ENCODE measurements around the gene ZNF385A. TPM values are rescaled to one million over a fixed set of nuclear protein-coding genes. Genes with fewer than 3 reads are reported as not detected.
"Not testable (repeated sequence)": the region's sequence is repeated elsewhere in the genome, so short reads cannot be mapped to it uniquely, and the experiment has no call there.

ZNF385A gene
- total RNA-seq, 1 donor from 2014 or later, result 24.4 TPM

GRCh38 chr12:54356951-54357356 is 27.6 kb downstream of the ZNF385A start:
- Mint-ChIP-seq H3K36me3 (ENCODE audit: low read depth, unreplicated experiment) (no peaks in the 10 kb centered on the region), H3K27me3 (ENCODE audit: low read depth, unreplicated experiment) (no peaks in the 10 kb centered on the region), H3K27ac (ENCODE audit: unreplicated experiment) (no peak overlapping the region), H3K4me3 (ENCODE audit: unreplicated experiment) (no peak overlapping the region), H3K4me1 (ENCODE audit: low read depth, unreplicated experiment) (peaks cover 38% of the 10 kb centered on the region), H3K9me3 (ENCODE audit: unreplicated experiment) (no peaks in the 10 kb centered on the region)
- no peaks in the 10 kb centered on the region for H4K20me1 ChIP-seq (ENCODE audit: insufficient read depth, low read length)
- H3K9ac ChIP-seq (ENCODE audit: low read length), result no peak overlapping the region
- H3K79me2 ChIP-seq (ENCODE audit: insufficient read depth, low read length), result no peaks in the 10 kb centered on the region
- TF ChIP-seq, protein P1, sequence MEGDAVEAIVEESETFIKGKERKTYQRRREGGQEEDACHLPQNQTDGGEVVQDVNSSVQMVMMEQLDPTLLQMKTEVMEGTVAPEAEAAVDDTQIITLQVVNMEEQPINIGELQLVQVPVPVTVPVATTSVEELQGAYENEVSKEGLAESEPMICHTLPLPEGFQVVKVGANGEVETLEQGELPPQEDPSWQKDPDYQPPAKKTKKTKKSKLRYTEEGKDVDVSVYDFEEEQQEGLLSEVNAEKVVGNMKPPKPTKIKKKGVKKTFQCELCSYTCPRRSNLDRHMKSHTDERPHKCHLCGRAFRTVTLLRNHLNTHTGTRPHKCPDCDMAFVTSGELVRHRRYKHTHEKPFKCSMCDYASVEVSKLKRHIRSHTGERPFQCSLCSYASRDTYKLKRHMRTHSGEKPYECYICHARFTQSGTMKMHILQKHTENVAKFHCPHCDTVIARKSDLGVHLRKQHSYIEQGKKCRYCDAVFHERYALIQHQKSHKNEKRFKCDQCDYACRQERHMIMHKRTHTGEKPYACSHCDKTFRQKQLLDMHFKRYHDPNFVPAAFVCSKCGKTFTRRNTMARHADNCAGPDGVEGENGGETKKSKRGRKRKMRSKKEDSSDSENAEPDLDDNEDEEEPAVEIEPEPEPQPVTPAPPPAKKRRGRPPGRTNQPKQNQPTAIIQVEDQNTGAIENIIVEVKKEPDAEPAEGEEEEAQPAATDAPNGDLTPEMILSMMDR (IDR thresholded peaks at IDR 0.05; ENCODE audit: insufficient read depth, low read depth, low read length), result no peak
- TF ChIP-seq EZH2 (IDR thresholded peaks at IDR 0.05; ENCODE audit: insufficient read depth, low read length), result no peak
- H3K4me3 ChIP-seq (ENCODE audit: insufficient read depth, low read depth, low read length), result no peak overlapping the region
- FAIRE-seq, result no peak
- peak overlapping the region; percentile 100 for H3K4me2 ChIP-seq (ENCODE audit: low read length)
- H2AFZ ChIP-seq (ENCODE audit: low read depth, low read length), result no peak overlapping the region
- no peak overlapping the region for H3K27ac ChIP-seq (ENCODE audit: low read depth, low read length)
- peaks cover 48% of the 10 kb centered on the region for H3K4me1 ChIP-seq (ENCODE audit: insufficient read depth, low read length)
- H3K27me3 ChIP-seq (ENCODE audit: insufficient read depth, low read length), result no peaks in the 10 kb centered on the region
- no peak for DNase-seq (ENCODE audit: low read depth)
- H3K36me3 ChIP-seq (ENCODE audit: insufficient read depth, low read length), result no peaks in the 10 kb centered on the region
- no peaks in the 10 kb centered on the region for H3K9me3 ChIP-seq (ENCODE audit: insufficient read depth, low read depth, low read length)

- Mint-ChIP-seq H3K27ac (ENCODE audit: unreplicated experiment) (no peak overlapping the region), H3K4me1 (ENCODE audit: low read depth, unreplicated experiment) (peaks cover 45% of the 10 kb centered on the region), H3K4me3 (ENCODE audit: unreplicated experiment) (no peak overlapping the region), H3K36me3 (ENCODE audit: low read depth, unreplicated experiment) (no peaks in the 10 kb centered on the region), H3K27me3 (ENCODE audit: low read depth, unreplicated experiment) (no peaks in the 10 kb centered on the region), H3K9me3 (ENCODE audit: unreplicated experiment) (no peaks in the 10 kb centered on the region)
- no peaks in the 10 kb centered on the region for H3K9me3 ChIP-seq (ENCODE audit: insufficient read depth, low read depth, low read length)
- FAIRE-seq (no peak), DNase-seq (ENCODE audit: low read depth) (no peak)
- peaks cover 56% of the 10 kb centered on the region for H3K4me1 ChIP-seq (ENCODE audit: insufficient read depth, low read length)
- no peaks in the 10 kb centered on the region for H3K27me3 ChIP-seq (ENCODE audit: insufficient read depth, low read length)
- no peak overlapping the region for H3K4me2 ChIP-seq (ENCODE audit: low read length)
- no peak overlapping the region for H3K9ac ChIP-seq (ENCODE audit: low read length)
- no peak overlapping the region for H3K4me3 ChIP-seq (ENCODE audit: insufficient read depth, low read depth, low read length)
- TF ChIP-seq, protein P1 (IDR thresholded peaks at IDR 0.05; ENCODE audit: insufficient read depth, low read depth, low read length), result no peak
- no peak for TF ChIP-seq EZH2 (IDR thresholded peaks at IDR 0.05; ENCODE audit: insufficient read depth, low read length)
- H3K27ac ChIP-seq (ENCODE audit: low read depth, low read length), result no peak overlapping the region
- H3K36me3 ChIP-seq (ENCODE audit: insufficient read depth, low read length), result no peaks in the 10 kb centered on the region
- H4K20me1 ChIP-seq (ENCODE audit: insufficient read depth, low read length), result no peaks in the 10 kb centered on the region
- H2AFZ ChIP-seq (ENCODE audit: low read depth, low read length), result no peak overlapping the region
- no peaks in the 10 kb centered on the region for H3K79me2 ChIP-seq (ENCODE audit: insufficient read depth, low read length)
Measured at GRCh38 chr12:54356228-54356627, 28.3 kb downstream of the ZNF385A start.

- no peak overlapping the region for H3K4me2 ChIP-seq (ENCODE audit: low read length)
- no peak overlapping the region for H3K27ac ChIP-seq (ENCODE audit: low read depth, low read length)
- H3K36me3 Mint-ChIP-seq (ENCODE audit: low read depth, unreplicated experiment), result no peaks in the 10 kb centered on the region
- no peak overlapping the region for H3K4me3 ChIP-seq (ENCODE audit: insufficient read depth, low read depth, low read length)
- H3K27me3 ChIP-seq (ENCODE audit: insufficient read depth, low read length), result no peaks in the 10 kb centered on the region
- peaks cover 47% of the 10 kb centered on the region for H3K4me1 Mint-ChIP-seq (ENCODE audit: low read depth, unreplicated experiment)
- DNase-seq (ENCODE audit: low read depth) (no peak), FAIRE-seq (no peak)
- no peak overlapping the region for H3K9ac ChIP-seq (ENCODE audit: low read length)
- no peaks in the 10 kb centered on the region for H3K79me2 ChIP-seq (ENCODE audit: insufficient read depth, low read length)
- no peaks in the 10 kb centered on the region for H3K9me3 Mint-ChIP-seq (ENCODE audit: unreplicated experiment)
- peak overlapping the region; percentile 31 for H3K27ac Mint-ChIP-seq (ENCODE audit: unreplicated experiment)
- H3K4me3 Mint-ChIP-seq (ENCODE audit: unreplicated experiment), result peak overlapping the region; percentile 71
- H4K20me1 ChIP-seq (ENCODE audit: insufficient read depth, low read length), result no peaks in the 10 kb centered on the region
- peaks cover 48% of the 10 kb centered on the region for H3K4me1 ChIP-seq (ENCODE audit: insufficient read depth, low read length)
- H3K27me3 Mint-ChIP-seq (ENCODE audit: low read depth, unreplicated experiment), result no peaks in the 10 kb centered on the region
- peaks cover 7% of the 10 kb centered on the region for H3K36me3 ChIP-seq (ENCODE audit: insufficient read depth, low read length)
- no peak overlapping the region for H2AFZ ChIP-seq (ENCODE audit: low read depth, low read length)
- TF ChIP-seq, protein P1 (IDR thresholded peaks at IDR 0.05; ENCODE audit: insufficient read depth, low read depth, low read length), result no peak
- TF ChIP-seq EZH2 (IDR thresholded peaks at IDR 0.05; ENCODE audit: insufficient read depth, low read length), result no peak
- no peaks in the 10 kb centered on the region for H3K9me3 ChIP-seq (ENCODE audit: insufficient read depth, low read depth, low read length)
Measured at GRCh38 chr12:54355104-54355815, 29.3 kb downstream of the ZNF385A start.

- not testable (repeated sequence) for H2AFZ ChIP-seq (ENCODE audit: low read depth, low read length); H3K9me3 ChIP-seq (ENCODE audit: insufficient read depth, low read depth, low read length); H4K20me1 ChIP-seq (ENCODE audit: insufficient read depth, low read length); DNase-seq (ENCODE audit: low read depth); H3K27me3 ChIP-seq (ENCODE audit: insufficient read depth, low read length); H3K9me3 Mint-ChIP-seq (ENCODE audit: unreplicated experiment); H3K36me3 Mint-ChIP-seq (ENCODE audit: low read depth, unreplicated experiment); H3K27me3 Mint-ChIP-seq (ENCODE audit: low read depth, unreplicated experiment); FAIRE-seq; H3K4me2 ChIP-seq (ENCODE audit: low read length); H3K27ac Mint-ChIP-seq (ENCODE audit: unreplicated experiment); H3K4me3 ChIP-seq (ENCODE audit: insufficient read depth, low read depth, low read length); H3K79me2 ChIP-seq (ENCODE audit: insufficient read depth, low read length); H3K9ac ChIP-seq (ENCODE audit: low read length); H3K27ac ChIP-seq (ENCODE audit: low read depth, low read length)
- peaks cover 39% of the 10 kb centered on the region for H3K4me1 ChIP-seq (ENCODE audit: insufficient read depth, low read length)
- peaks cover 16% of the 10 kb centered on the region for H3K36me3 ChIP-seq (ENCODE audit: insufficient read depth, low read length)
- H3K4me3 Mint-ChIP-seq (ENCODE audit: unreplicated experiment), result peak overlapping the region; percentile 45
- H3K4me1 Mint-ChIP-seq (ENCODE audit: low read depth, unreplicated experiment), result peaks cover 50% of the 10 kb centered on the region
Measured at GRCh38 chr12:54354271-54354670, 30.3 kb downstream of the ZNF385A start.
